ENCODE measurements around the gene ZFP91.

DNA sequence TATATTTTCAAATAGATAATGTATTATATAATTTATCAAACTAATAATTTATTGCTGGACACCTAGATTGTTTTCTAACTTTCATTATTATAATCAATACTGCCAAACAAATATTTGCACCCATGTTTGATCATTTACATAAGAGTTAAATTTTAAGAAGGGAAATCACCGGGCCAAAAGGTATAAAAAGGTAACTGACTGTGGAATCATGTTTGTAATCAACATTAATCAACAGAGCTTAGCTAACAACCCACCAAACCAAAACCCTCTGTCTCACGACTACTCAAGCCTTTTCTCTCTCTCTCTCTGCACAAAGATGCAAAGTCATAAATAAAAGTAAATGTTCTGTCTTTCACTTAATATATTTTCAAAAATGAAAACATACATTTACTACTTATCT lies 18.0 kb upstream of the ZFP91 start:
- TF ChIP-seq CTCF (IDR thresholded peaks at IDR 0.05) (no peak), POLR2A (IDR thresholded peaks at IDR 0.05) (no peak)

Measured in thyroid gland (tissue), 4 donors.